ENCODE data around the gene SORBS1.

SORBS1 gene

GRCh38 chr10:95505641-95506040 lies 55.5 kb downstream of the SORBS1 start:
- no peak for TF ChIP-seq GATA3 (IDR thresholded peaks at IDR 0.05; ENCODE audit: low read depth, low read length)
- TF ChIP-seq GATA2 (IDR thresholded peaks at IDR 0.05; ENCODE audit: low read depth, low read length), result no peak

- TF ChIP-seq GATA2 (IDR thresholded peaks at IDR 0.05; ENCODE audit: low read depth, low read length) (no peak), GATA3 (IDR thresholded peaks at IDR 0.05; ENCODE audit: low read depth, low read length) (no peak)
Measured at GRCh38 chr10:95505084-95505610, 56.0 kb downstream of the SORBS1 start.

GRCh38 chr10:95504246-95504691 lies 56.9 kb downstream of the SORBS1 start:
- TF ChIP-seq GATA2 (IDR thresholded peaks at IDR 0.05; ENCODE audit: low read depth, low read length) (no peak), GATA3 (IDR thresholded peaks at IDR 0.05; ENCODE audit: low read depth, low read length) (no peak)

- TF ChIP-seq GATA3 (IDR thresholded peaks at IDR 0.05; ENCODE audit: low read depth, low read length) (no peak), GATA2 (IDR thresholded peaks at IDR 0.05; ENCODE audit: low read depth, low read length) (no peak)
Measured at GRCh38 chr10:95503526-95503925, 57.6 kb downstream of the SORBS1 start.

GRCh38 chr10:95503001-95503400 lies 58.2 kb downstream of the SORBS1 start:
- no peak for TF ChIP-seq GATA2 (IDR thresholded peaks at IDR 0.05; ENCODE audit: low read depth, low read length)
- TF ChIP-seq GATA3 (IDR thresholded peaks at IDR 0.05; ENCODE audit: low read depth, low read length), result no peak

GRCh38 chr10:95502377-95502776 lies 58.8 kb downstream of the SORBS1 start:
- no peak for TF ChIP-seq GATA2 (IDR thresholded peaks at IDR 0.05; ENCODE audit: low read depth, low read length)
- no peak for TF ChIP-seq GATA3 (IDR thresholded peaks at IDR 0.05; ENCODE audit: low read depth, low read length)

GRCh38 chr10:95501203-95502094 lies 59.7 kb downstream of the SORBS1 start:
- TF ChIP-seq GATA3 (IDR thresholded peaks at IDR 0.05; ENCODE audit: low read depth, low read length), result no peak
- no peak for TF ChIP-seq GATA2 (IDR thresholded peaks at IDR 0.05; ENCODE audit: low read depth, low read length)

- TF ChIP-seq GATA2 (IDR thresholded peaks at IDR 0.05; ENCODE audit: low read depth, low read length) (no peak), GATA3 (IDR thresholded peaks at IDR 0.05; ENCODE audit: low read depth, low read length) (no peak)
Measured at GRCh38 chr10:95500649-95501048, 60.5 kb downstream of the SORBS1 start.

- TF ChIP-seq GATA2 (IDR thresholded peaks at IDR 0.05; ENCODE audit: low read depth, low read length) (no peak), GATA3 (IDR thresholded peaks at IDR 0.05; ENCODE audit: low read depth, low read length) (no peak)
Measured at GRCh38 chr10:95500097-95500496, 61.1 kb downstream of the SORBS1 start.

GRCh38 chr10:95499482-95499989 lies 61.6 kb downstream of the SORBS1 start:
- TF ChIP-seq GATA3 (IDR thresholded peaks at IDR 0.05; ENCODE audit: low read depth, low read length), result no peak
- no peak for TF ChIP-seq GATA2 (IDR thresholded peaks at IDR 0.05; ENCODE audit: low read depth, low read length)

- TF ChIP-seq GATA3 (IDR thresholded peaks at IDR 0.05; ENCODE audit: low read depth, low read length) (no peak), GATA2 (IDR thresholded peaks at IDR 0.05; ENCODE audit: low read depth, low read length) (no peak)
Measured at GRCh38 chr10:95496951-95497350, 64.2 kb downstream of the SORBS1 start.

GRCh38 chr10:95496246-95496911 lies 64.8 kb downstream of the SORBS1 start:
- TF ChIP-seq GATA2 (IDR thresholded peaks at IDR 0.05; ENCODE audit: low read depth, low read length) (no peak), GATA3 (IDR thresholded peaks at IDR 0.05; ENCODE audit: low read depth, low read length) (no peak)

- TF ChIP-seq GATA2 (IDR thresholded peaks at IDR 0.05; ENCODE audit: low read depth, low read length) (no peak), GATA3 (IDR thresholded peaks at IDR 0.05; ENCODE audit: low read depth, low read length) (no peak)
Measured at GRCh38 chr10:95493862-95494261, 67.3 kb downstream of the SORBS1 start.

- no peak for TF ChIP-seq GATA3 (IDR thresholded peaks at IDR 0.05; ENCODE audit: low read depth, low read length)
- no peak for TF ChIP-seq GATA2 (IDR thresholded peaks at IDR 0.05; ENCODE audit: low read depth, low read length)
Measured at GRCh38 chr10:95487994-95488393, 73.2 kb downstream of the SORBS1 start.

Measured in SH-SY5Y (cell line).